MCF 10A (cell line): ENCODE results near the gene NEK4. TPM values are rescaled to one million over a fixed set of nuclear protein-coding genes. Genes with fewer than 3 reads are reported as not detected.

Experiments used
- BruUV-seq: library from RNA; stranded (reverse); fragments of 400-500 nt; replicated peaks from 2 replicates; lab custom pipeline; 2021; lab: Mats Ljungman, UMichigan
- CTCF ChIA-PET: fragments of 300-600 bp; sonication (Branson Sonifier 250); formaldehyde crosslinking; extraction: SDS; loops from one replicate; lab custom pipeline; 2021; ENCODE audit warnings: antibody characterized with exemption, inconsistent platforms; lab: Yijun Ruan, JAX
- POLR2A ChIA-PET: fragments of 300-600, 350-650 bp; sonication (Branson Sonifier 250); formaldehyde crosslinking; extraction: SDS; loops from one replicate; lab custom pipeline; 2020; ENCODE audit warnings: antibody characterized with exemption, inconsistent platforms; lab: Yijun Ruan, JAX
- DNase-seq: peaks from one replicate; pipeline ENCODE4 v3.0.0-alpha.2; 2018; ENCODE audit not compliant: unreplicated experiment
- H3K27ac Mint-ChIP-seq: one replicate; pipeline ENCODE4 v1.8.0; 2022; ENCODE audit warnings: mild to moderate bottlenecking, low read depth, mixed read lengths; ENCODE audit not compliant: unreplicated experiment
- H3K27me3 Mint-ChIP-seq: one replicate; pipeline ENCODE4 v1.8.0; 2022; ENCODE audit warnings: mixed read lengths; ENCODE audit not compliant: insufficient read depth, unreplicated experiment
- H3K36me3 Mint-ChIP-seq: one replicate; pipeline ENCODE4 v1.8.0; 2022; ENCODE audit warnings: mild to moderate bottlenecking, moderate library complexity, mixed read lengths; ENCODE audit not compliant: insufficient read depth, unreplicated experiment
- H3K4me1 Mint-ChIP-seq: one replicate; pipeline ENCODE4 v1.8.0; 2022; ENCODE audit warnings: mixed read lengths; ENCODE audit not compliant: insufficient read depth, unreplicated experiment
- H3K4me3 Mint-ChIP-seq: one replicate; pipeline ENCODE4 v1.8.0; 2022; ENCODE audit warnings: mild to moderate bottlenecking, moderate library complexity, mixed read lengths; ENCODE audit not compliant: unreplicated experiment
- H3K9me3 Mint-ChIP-seq: one replicate; pipeline ENCODE4 v1.8.0; 2022; ENCODE audit warnings: mixed read lengths; ENCODE audit not compliant: unreplicated experiment
- intact Hi-C: fragments of 100-400 bp; cut with micrococcal nuclease; formaldehyde crosslinking; loops from 2 replicates; pipeline ENCODE4 v1.14.1; 2022
- total RNA-seq: library from RNA; stranded (reverse); gene quantifications from 2 replicates; pipeline ENCODE4 v1.2.3, GENCODE V29; 2022
- TF ChIP-seq, protein P1 (sequence below): fragments of 200-600 bp; IDR thresholded peaks from one replicate; pipeline ENCODE4 v1.8.0; 2022; ENCODE audit warnings: antibody characterized with exemption, mild to moderate bottlenecking; ENCODE audit not compliant: unreplicated experiment

Gene NEK4
- total RNA-seq, 1 experiment from 2014 or later, result 24.6 TPM

DNA sequence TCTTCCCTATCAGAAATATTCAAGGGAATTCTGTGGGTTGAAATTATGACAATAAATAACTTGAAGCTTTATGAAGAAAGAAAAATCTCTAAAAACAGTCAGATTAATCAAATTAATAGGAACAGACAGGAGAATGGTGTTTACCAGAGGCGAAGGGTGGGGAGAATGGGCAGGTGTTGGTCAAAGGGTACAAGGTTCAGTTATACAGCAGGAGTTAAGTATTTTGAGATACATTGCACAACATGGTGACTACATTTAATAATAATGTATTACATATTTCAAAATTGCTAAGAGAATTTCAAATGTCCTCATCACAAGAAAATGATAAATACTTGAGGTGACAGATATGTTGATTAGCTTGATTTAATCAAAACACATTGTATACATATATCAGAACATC, 46.2 kb downstream of the NEK4 start:
- Mint-ChIP-seq H3K36me3 (peaks cover 26% of the 10 kb centered on the region), H3K4me3 (no peak overlapping the region), H3K4me1 (peaks cover 14% of the 10 kb centered on the region), H3K27ac (no peak overlapping the region), H3K9me3 (no peaks in the 10 kb centered on the region), H3K27me3 (no peaks in the 10 kb centered on the region)
- BruUV-seq, result no TSS peak
- intact Hi-C loops, result no loop called here
- ChIA-PET POLR2A (no interaction called here), CTCF (interaction anchor here (0.6 to 0.7 kb wide), 2 partner anchors 12 to 17 kb away, joined by 3 read pairs; no protein-coding TSS in a partner anchor)
- DNase-seq, result no peak
- TF ChIP-seq, protein P1, sequence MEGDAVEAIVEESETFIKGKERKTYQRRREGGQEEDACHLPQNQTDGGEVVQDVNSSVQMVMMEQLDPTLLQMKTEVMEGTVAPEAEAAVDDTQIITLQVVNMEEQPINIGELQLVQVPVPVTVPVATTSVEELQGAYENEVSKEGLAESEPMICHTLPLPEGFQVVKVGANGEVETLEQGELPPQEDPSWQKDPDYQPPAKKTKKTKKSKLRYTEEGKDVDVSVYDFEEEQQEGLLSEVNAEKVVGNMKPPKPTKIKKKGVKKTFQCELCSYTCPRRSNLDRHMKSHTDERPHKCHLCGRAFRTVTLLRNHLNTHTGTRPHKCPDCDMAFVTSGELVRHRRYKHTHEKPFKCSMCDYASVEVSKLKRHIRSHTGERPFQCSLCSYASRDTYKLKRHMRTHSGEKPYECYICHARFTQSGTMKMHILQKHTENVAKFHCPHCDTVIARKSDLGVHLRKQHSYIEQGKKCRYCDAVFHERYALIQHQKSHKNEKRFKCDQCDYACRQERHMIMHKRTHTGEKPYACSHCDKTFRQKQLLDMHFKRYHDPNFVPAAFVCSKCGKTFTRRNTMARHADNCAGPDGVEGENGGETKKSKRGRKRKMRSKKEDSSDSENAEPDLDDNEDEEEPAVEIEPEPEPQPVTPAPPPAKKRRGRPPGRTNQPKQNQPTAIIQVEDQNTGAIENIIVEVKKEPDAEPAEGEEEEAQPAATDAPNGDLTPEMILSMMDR, result no peak

- ChIA-PET CTCF (no interaction called here), POLR2A (interaction anchor here (1.4 kb wide), 1 partner anchor 20 kb away, joined by 4 read pairs; no protein-coding TSS in a partner anchor)
- H3K36me3 Mint-ChIP-seq, result peaks cover 20% of the 10 kb centered on the region
- no peaks in the 10 kb centered on the region for H3K27me3 Mint-ChIP-seq
- no TSS peak for BruUV-seq
- no peak overlapping the region for H3K27ac Mint-ChIP-seq
- H3K4me1 Mint-ChIP-seq, result peaks cover 14% of the 10 kb centered on the region
- TF ChIP-seq, protein P1, result no peak
- intact Hi-C loops, result no loop called here
- H3K4me3 Mint-ChIP-seq, result no peak overlapping the region
- H3K9me3 Mint-ChIP-seq, result no peaks in the 10 kb centered on the region
- no peak for DNase-seq
These were observed 46.8 kb downstream of the NEK4 start for GRCh38 chr3:52723935-52724334.

- peak; percentile 29 for DNase-seq
- TF ChIP-seq, protein P1, result no peak
- BruUV-seq, result no TSS peak
- peaks cover 14% of the 10 kb centered on the region for H3K4me1 Mint-ChIP-seq
- ChIA-PET CTCF (interaction anchor here (0.6 kb wide), 2 partner anchors 130 to 215 kb away, joined by 3 to 5 read pairs; no protein-coding TSS in a partner anchor), POLR2A (interaction anchor here (0.7 to 1.4 kb wide), 3 partner anchors 11 to 49 kb away, joined by 3 to 6 read pairs (median 4); partner anchors contain the start of gene NEK4)
- peaks cover 19% of the 10 kb centered on the region for H3K36me3 Mint-ChIP-seq
- intact Hi-C loops, result no loop called here
- H3K4me3 Mint-ChIP-seq, result no peak overlapping the region
- no peaks in the 10 kb centered on the region for H3K9me3 Mint-ChIP-seq
- no peaks in the 10 kb centered on the region for H3K27me3 Mint-ChIP-seq
- H3K27ac Mint-ChIP-seq, result no peak overlapping the region
These were observed 48.2 kb downstream of the NEK4 start for GRCh38 chr3:52722491-52722890.

- DNase-seq, result no peak
- H3K4me1 Mint-ChIP-seq, result peaks cover 14% of the 10 kb centered on the region
- H3K27ac Mint-ChIP-seq, result no peak overlapping the region
- intact Hi-C loops, result no loop called here
- TF ChIP-seq, protein P1, result no peak
- no peak overlapping the region for H3K4me3 Mint-ChIP-seq
- no TSS peak for BruUV-seq
- ChIA-PET POLR2A (no interaction called here), CTCF (no interaction called here)
- peaks cover 16% of the 10 kb centered on the region for H3K36me3 Mint-ChIP-seq
- H3K9me3 Mint-ChIP-seq, result no peaks in the 10 kb centered on the region
- no peaks in the 10 kb centered on the region for H3K27me3 Mint-ChIP-seq
These were observed 49.1 kb downstream of the NEK4 start for GRCh38 chr3:52721730-52722008.
